Testis (tissue), 2 donors: ENCODE measurements around the gene APH1B.

ENCODE experiments used
- POLR2A ChIP-seq: fragments of 450-650 bp; IDR thresholded peaks from one replicate; pipeline ENCODE4 v1.6.1; 2017; ENCODE audit warnings: antibody characterized with exemption, mild to moderate bottlenecking, moderate library complexity
- TF ChIP-seq, protein P1 (sequence below), 3 experiments: fragments of 450-650 bp in 2 of 3; fragments of 200-600 bp in 1 of 3; sonication (generic) in 1 of 3; IDR thresholded peaks; one replicate each; pipeline ENCODE4 v1.5.1; 2016 to 2019; ENCODE audit warnings: antibody characterized with exemption in 3 of 3, mild to moderate bottlenecking in 2 of 3, moderate library complexity in 1 of 3

DNA sequence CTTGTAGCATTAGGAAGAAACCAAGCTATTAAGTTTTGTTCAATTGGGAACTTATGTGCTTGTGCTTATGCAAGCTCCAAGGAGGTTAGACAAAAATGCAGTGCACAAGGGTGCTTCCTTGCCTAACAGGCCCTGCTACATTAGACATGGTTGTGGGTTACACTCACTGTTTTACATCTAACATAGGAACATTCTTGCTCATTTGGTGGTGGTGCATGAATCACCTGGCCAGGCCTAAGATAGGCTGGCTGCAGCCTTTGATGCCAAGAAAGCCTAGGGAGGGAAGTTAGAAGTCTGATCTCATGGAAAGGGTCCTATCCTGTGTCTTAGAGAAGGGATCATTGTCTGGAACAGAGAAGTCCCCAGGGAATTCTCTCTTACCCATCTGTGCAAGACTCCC, 60.8 kb downstream of the APH1B start:
- TF ChIP-seq, protein P1, sequence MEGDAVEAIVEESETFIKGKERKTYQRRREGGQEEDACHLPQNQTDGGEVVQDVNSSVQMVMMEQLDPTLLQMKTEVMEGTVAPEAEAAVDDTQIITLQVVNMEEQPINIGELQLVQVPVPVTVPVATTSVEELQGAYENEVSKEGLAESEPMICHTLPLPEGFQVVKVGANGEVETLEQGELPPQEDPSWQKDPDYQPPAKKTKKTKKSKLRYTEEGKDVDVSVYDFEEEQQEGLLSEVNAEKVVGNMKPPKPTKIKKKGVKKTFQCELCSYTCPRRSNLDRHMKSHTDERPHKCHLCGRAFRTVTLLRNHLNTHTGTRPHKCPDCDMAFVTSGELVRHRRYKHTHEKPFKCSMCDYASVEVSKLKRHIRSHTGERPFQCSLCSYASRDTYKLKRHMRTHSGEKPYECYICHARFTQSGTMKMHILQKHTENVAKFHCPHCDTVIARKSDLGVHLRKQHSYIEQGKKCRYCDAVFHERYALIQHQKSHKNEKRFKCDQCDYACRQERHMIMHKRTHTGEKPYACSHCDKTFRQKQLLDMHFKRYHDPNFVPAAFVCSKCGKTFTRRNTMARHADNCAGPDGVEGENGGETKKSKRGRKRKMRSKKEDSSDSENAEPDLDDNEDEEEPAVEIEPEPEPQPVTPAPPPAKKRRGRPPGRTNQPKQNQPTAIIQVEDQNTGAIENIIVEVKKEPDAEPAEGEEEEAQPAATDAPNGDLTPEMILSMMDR (IDR thresholded peaks at IDR 0.05): no peak
- TF ChIP-seq POLR2A: no peak
